ENCODE measurements around the gene AGBL4. TPM values are rescaled to one million over a fixed set of nuclear protein-coding genes. Genes with fewer than 3 reads are reported as not detected.

Gene AGBL4
- total RNA-seq, 1 donor from 2014 or later, result 0.39 TPM

- H3K4me1 Mint-ChIP-seq (ENCODE audit: unreplicated experiment), result peaks cover 9% of the 10 kb centered on the region
- H3K9me3 Mint-ChIP-seq, result no peaks in the 10 kb centered on the region
- no peak overlapping the region for H3K4me3 Mint-ChIP-seq
- H3K36me3 Mint-ChIP-seq, result no peaks in the 10 kb centered on the region
- no peak overlapping the region for H3K27ac Mint-ChIP-seq
- peaks cover 13% of the 10 kb centered on the region for H3K27me3 Mint-ChIP-seq
- no peak for DNase-seq (ENCODE audit: extremely low spot score, unreplicated experiment)
- no peak for TF ChIP-seq CTCF (conservative IDR thresholded peaks at IDR 0.05)
Measured at GRCh38 chr1:48488721-48489120, 1535.0 kb downstream of the AGBL4 start.

Other genes with a start within 250 kb of the AGBL4 start
- gene ELAVL4, start 85.0 kb upstream of the AGBL4 start, total RNA-seq (ENCODE audit: low replicate concordance), result 1.0 and 2.5 TPM in 2 replicates